HCT116 (cell line): ENCODE results near the gene CDH3. TPM values are rescaled to one million over a fixed set of nuclear protein-coding genes. Genes with fewer than 3 reads are reported as not detected.

Source experiments
- ATAC-seq: fragments of 200-7000 bp; cut with Tn5 transposase; 2 replicates; pipeline ENCODE4 v1.9.1; 2020; ENCODE audit warnings: mild to moderate bottlenecking, moderate library complexity
- BruUV-seq: library from RNA; stranded (reverse); fragments of 400-500 nt; replicated peaks from 2 replicates; lab custom pipeline; 2021; lab: Mats Ljungman, UMichigan
- CTCF ChIA-PET: fragments of 300-600 bp; sonication (Branson Sonifier 250); formaldehyde crosslinking; loops from one replicate; lab custom pipeline; 2021; ENCODE audit warnings: antibody characterized with exemption; lab: Charles Lee
- POLR2A ChIA-PET: fragments of 300-600, 350-600 bp; sonication (Branson Sonifier 250); formaldehyde crosslinking; loops from one replicate; lab custom pipeline; 2021; ENCODE audit warnings: antibody characterized with exemption; lab: Charles Lee
- RAD21 ChIA-PET, 2 experiments: fragments of 300-600 bp; sonication (Branson Sonifier 250); formaldehyde crosslinking; loops; one replicate each; lab custom pipeline; 2023; ENCODE audit warnings: low total read pairs in 2 of 2; ENCODE audit not compliant: uncharacterized antibody in 2 of 2, unreplicated experiment in 2 of 2, low non-redundant PET in 1 of 2; lab: Charles Lee
- DNase-seq: peaks from one replicate; pipeline ENCODE4 v3.0.0-alpha.2; 2010; ENCODE audit warnings: low read depth, low spot score
- H2AFZ ChIP-seq: fragments of 200-600 bp; shearing (Covaris generic), sonication (generic); 2 replicates; pipeline ENCODE4 v1.6.1; 2017; ENCODE audit warnings: low read depth, mixed run types, mixed read lengths, antibody characterized with exemption, low read length; ENCODE audit not compliant: poor library complexity, severe bottlenecking
- H3K27ac ChIP-seq: 2 replicates; pipeline ENCODE4 v1.5.1; 2012; ENCODE audit warnings: low read depth, low read length
- H3K27me3 ChIP-seq: fragments of 200-600 bp; sonication (generic); 2 replicates; pipeline ENCODE4 v1.6.1; 2016; ENCODE audit warnings: mixed run types, low read length, mixed read lengths; ENCODE audit not compliant: insufficient read depth
- H3K36me3 ChIP-seq, 2 experiments: fragments of 200-500 bp in 1 of 2; fragments of 200-600 bp in 1 of 2; sonication (Bioruptor generic) in 1 of 2; sonication (generic) in 1 of 2; 2 replicates each; pipeline versions ENCODE4 v1.5.1 to v1.6.1; 2014 to 2016; ENCODE audit warnings: low read length in 2 of 2, inconsistent platforms in 1 of 2, mixed read lengths in 1 of 2, mixed run types in 1 of 2; ENCODE audit not compliant: insufficient read depth in 2 of 2, control insufficient read depth in 1 of 2
- H3K4me1 ChIP-seq, 2 experiments: fragments of 200-600 bp in 1 of 2; sonication (generic) in 1 of 2; 2 replicates each; pipeline versions ENCODE4 v1.5.1 to v1.6.1; 2012 to 2017; ENCODE audit warnings: low read length in 2 of 2, inconsistent platforms in 1 of 2, mild to moderate bottlenecking in 1 of 2, mixed read lengths in 1 of 2, mixed run types in 1 of 2, moderate library complexity in 1 of 2; ENCODE audit not compliant: insufficient read depth in 2 of 2, control insufficient read depth in 1 of 2
- H3K4me2 ChIP-seq: fragments of 200-600 bp; sonication (generic); 2 replicates; pipeline ENCODE4 v1.6.1; 2017; ENCODE audit warnings: mixed run types, low read length, mixed read lengths
- H3K4me3 ChIP-seq, 2 experiments: fragments of 200-600 bp in 1 of 2; sonication (generic) in 1 of 2; replicated peaks in 1 of 2; 2 replicates each; pipeline ENCODE4 v1.5.1; 2011 to 2016; ENCODE audit warnings: low read length in 2 of 2, control low read depth in 1 of 2, low read depth in 1 of 2, mild to moderate bottlenecking in 1 of 2, mixed read lengths in 1 of 2, mixed run types in 1 of 2
- H3K79me2 ChIP-seq: fragments of 200-600 bp; sonication (generic); 2 replicates; pipeline ENCODE4 v1.6.1; 2017; ENCODE audit warnings: mild to moderate bottlenecking, mixed run types, low read length, moderate library complexity, mixed read lengths; ENCODE audit not compliant: insufficient read depth
- H3K9ac ChIP-seq: fragments of 200-600 bp; sonication (generic); 2 replicates; pipeline ENCODE4 v1.6.1; 2016; ENCODE audit warnings: low read length, mixed read lengths
- H3K9me2 ChIP-seq: fragments of 200-600 bp; sonication (generic), shearing (Covaris generic); 2 replicates; pipeline ENCODE4 v1.6.1; 2017; ENCODE audit warnings: mixed run types, mild to moderate bottlenecking, moderate library complexity; ENCODE audit not compliant: insufficient read depth
- H3K9me3 ChIP-seq, 2 experiments: fragments of 200-500 bp in 1 of 2; fragments of 200-600 bp in 1 of 2; sonication (Bioruptor generic) in 1 of 2; sonication (generic) in 1 of 2; 2 replicates each; pipeline ENCODE4 v1.6.1; 2014 to 2017; ENCODE audit warnings: low read length in 2 of 2, mixed read lengths in 2 of 2, inconsistent platforms in 1 of 2, low read depth in 1 of 2, mild to moderate bottlenecking in 1 of 2, mixed run types in 1 of 2, moderate library complexity in 1 of 2; ENCODE audit not compliant: control insufficient read depth in 1 of 2, insufficient read depth in 1 of 2
- H4K20me1 ChIP-seq: fragments of 200-600 bp; sonication (generic), shearing (Covaris generic); 2 replicates; pipeline ENCODE4 v1.6.1; 2017; ENCODE audit warnings: mixed run types, mild to moderate bottlenecking, moderate library complexity; ENCODE audit not compliant: insufficient read depth
- CBX3 ChIP-seq: IDR thresholded peaks from 2 replicates; pipeline ENCODE4 v1.6.1; 2012; ENCODE audit warnings: low read depth
- EZH2phosphoT487 ChIP-seq: fragments of 200-600 bp; IDR thresholded peaks from 2 replicates; pipeline ENCODE4 v1.6.1; 2018; ENCODE audit warnings: antibody characterized with exemption, borderline replicate concordance
- POLR2AphosphoS5 ChIP-seq: IDR thresholded peaks from 2 replicates; pipeline ENCODE4 v1.6.1; 2011; ENCODE audit warnings: mild to moderate bottlenecking, low read depth, low read length, moderate library complexity
- SP1 ChIP-seq: IDR thresholded peaks from 2 replicates; pipeline ENCODE4 v1.6.1; 2012; ENCODE audit warnings: low read depth
- intact Hi-C: fragments of 100-400 bp; cut with micrococcal nuclease; formaldehyde crosslinking; loops from 2 replicates; pipeline ENCODE4 v1.10.0; 2022
- total RNA-seq: library from RNA; stranded (reverse); gene quantifications from one replicate; pipeline ENCODE4 v1.2.1, GENCODE V29; 2021; ENCODE audit not compliant: unreplicated experiment
- TF ChIP-seq, protein P1 (sequence below): IDR thresholded peaks from 2 replicates; pipeline ENCODE4 v1.6.1; 2011; ENCODE audit warnings: mild to moderate bottlenecking, low read length, moderate library complexity; ENCODE audit not compliant: insufficient replicate concordance; ENCODE audit errors: extremely low read depth

CDH3 gene
- total RNA-seq, 1 experiment from 2014 or later, result 94.7 TPM

DNA sequence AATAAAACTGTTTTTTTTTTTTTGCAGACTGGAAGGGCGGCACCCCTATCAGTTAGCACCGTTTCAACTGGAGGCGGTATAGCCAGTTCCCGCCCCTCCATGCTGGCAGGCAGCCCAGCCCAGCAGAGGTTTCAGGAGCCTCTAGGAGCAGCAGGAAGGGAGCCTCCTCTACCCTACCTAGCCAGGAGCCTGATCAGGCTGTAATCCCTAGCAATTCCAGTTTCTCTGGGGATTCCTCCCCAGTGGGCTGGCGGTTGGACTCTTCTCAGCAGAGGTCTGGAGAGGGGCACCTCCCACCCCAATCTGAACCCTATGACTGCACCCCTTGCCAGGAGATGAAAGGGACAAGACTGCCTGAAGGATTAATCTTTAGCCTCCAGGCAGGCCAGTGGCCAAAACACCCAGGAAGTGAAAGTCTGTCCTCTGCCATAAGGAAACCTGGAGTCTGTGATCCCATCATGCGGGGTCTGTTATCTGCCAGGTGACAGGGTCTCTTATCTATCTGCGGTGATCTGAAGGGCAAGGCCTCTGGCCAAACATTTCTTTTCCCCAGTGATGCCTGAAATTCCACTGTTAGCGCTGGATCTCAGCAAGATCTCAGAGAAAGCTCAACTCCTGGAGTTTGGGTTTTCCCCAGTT, 87.1 kb downstream of the CDH3 start:
- Histone ChIP-seq H3K36me3 (no peaks in the 10 kb centered on the region), H3K9me3 (no peaks in the 10 kb centered on the region)
- peak; percentile 35; the same call in 1 of the 2 replicates for TF ChIP-seq SP1
- TF ChIP-seq CBX3, result peak; percentile 76
- TF ChIP-seq POLR2AphosphoS5, result peak; percentile 45; the same call in 1 of the 2 replicates
- TF ChIP-seq EZH2phosphoT487, result no peak
- TF ChIP-seq, protein P1, sequence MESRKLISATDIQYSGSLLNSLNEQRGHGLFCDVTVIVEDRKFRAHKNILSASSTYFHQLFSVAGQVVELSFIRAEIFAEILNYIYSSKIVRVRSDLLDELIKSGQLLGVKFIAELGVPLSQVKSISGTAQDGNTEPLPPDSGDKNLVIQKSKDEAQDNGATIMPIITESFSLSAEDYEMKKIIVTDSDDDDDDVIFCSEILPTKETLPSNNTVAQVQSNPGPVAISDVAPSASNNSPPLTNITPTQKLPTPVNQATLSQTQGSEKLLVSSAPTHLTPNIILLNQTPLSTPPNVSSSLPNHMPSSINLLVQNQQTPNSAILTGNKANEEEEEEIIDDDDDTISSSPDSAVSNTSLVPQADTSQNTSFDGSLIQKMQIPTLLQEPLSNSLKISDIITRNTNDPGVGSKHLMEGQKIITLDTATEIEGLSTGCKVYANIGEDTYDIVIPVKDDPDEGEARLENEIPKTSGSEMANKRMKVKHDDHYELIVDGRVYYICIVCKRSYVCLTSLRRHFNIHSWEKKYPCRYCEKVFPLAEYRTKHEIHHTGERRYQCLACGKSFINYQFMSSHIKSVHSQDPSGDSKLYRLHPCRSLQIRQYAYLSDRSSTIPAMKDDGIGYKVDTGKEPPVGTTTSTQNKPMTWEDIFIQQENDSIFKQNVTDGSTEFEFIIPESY, result no peak
- TF ChIP-seq, all 23 proteins: peak for 3
- H3K9me2 ChIP-seq, result no peaks in the 10 kb centered on the region
- ATAC-seq (peak; percentile 80), DNase-seq (peak; percentile 60)
- peak overlapping the region; percentile 45 for H3K27ac ChIP-seq
- ChIA-PET POLR2A (no interaction called here), CTCF (interaction anchor here (1.9 kb wide), 1 partner anchor 142 kb away, joined by 5 read pairs; no protein-coding TSS in a partner anchor), RAD21 (no interaction called here)
- peak overlapping the region; percentile 77 for H2AFZ ChIP-seq
- peak overlapping the region; percentile 86 for H3K4me2 ChIP-seq
- H3K9ac ChIP-seq, result peak overlapping the region; percentile 41
- peaks cover under 1% of the 10 kb centered on the region; the same call in 1 of the 2 replicates for H3K79me2 ChIP-seq
- H3K4me1 ChIP-seq, result peaks cover 17 to 27% of the 10 kb centered on the region in 2 experiments
- peak overlapping the region in 1 of 2 experiments; percentile 46; a peak in 2 of 4 replicates for H3K4me3 ChIP-seq
- BruUV-seq, result no TSS peak
- H4K20me1 ChIP-seq, result no peaks in the 10 kb centered on the region
- no peaks in the 10 kb centered on the region for H3K27me3 ChIP-seq
- intact Hi-C loops, result no loop called here
